Endothelial cell (in vitro differentiated cells): Measurements from ENCODE around the gene PAX3. TPM values are rescaled to one million over a fixed set of nuclear protein-coding genes. Genes with fewer than 3 reads are reported as not detected.

Source experiments
- DNase-seq: peaks from one replicate; pipeline ENCODE4 v3.0.0; 2021; ENCODE audit warnings: low spot score
- H3K27ac Mint-ChIP-seq: one replicate; pipeline ENCODE4 v1.8.0; 2021; ENCODE audit warnings: mixed read lengths, inconsistent platforms; ENCODE audit not compliant: unreplicated experiment
- H3K27me3 Mint-ChIP-seq: one replicate; pipeline ENCODE4 v1.8.0; 2021; ENCODE audit warnings: mild to moderate bottlenecking, moderate library complexity, mixed read lengths, inconsistent platforms; ENCODE audit not compliant: unreplicated experiment
- H3K36me3 Mint-ChIP-seq: one replicate; pipeline ENCODE4 v1.8.0; 2021; ENCODE audit warnings: mild to moderate bottlenecking, low read depth, mixed read lengths, inconsistent platforms; ENCODE audit not compliant: unreplicated experiment
- H3K4me1 Mint-ChIP-seq: one replicate; pipeline ENCODE4 v1.8.0; 2021; ENCODE audit warnings: mild to moderate bottlenecking, mixed read lengths, inconsistent platforms; ENCODE audit not compliant: unreplicated experiment
- H3K4me3 Mint-ChIP-seq: one replicate; pipeline ENCODE4 v1.8.0; 2021; ENCODE audit warnings: mild to moderate bottlenecking, mixed read lengths, inconsistent platforms; ENCODE audit not compliant: unreplicated experiment
- H3K9me3 Mint-ChIP-seq: one replicate; pipeline ENCODE4 v1.8.0; 2021; ENCODE audit warnings: mixed read lengths, inconsistent platforms; ENCODE audit not compliant: unreplicated experiment
- CTCF ChIP-seq: fragments of 200-600 bp; sonication (generic); IDR thresholded peaks from one replicate; pipeline ENCODE4 v1.5.0; 2021; ENCODE audit warnings: antibody characterized with exemption; ENCODE audit not compliant: unreplicated experiment
- total RNA-seq: library from RNA; stranded (reverse); fragmentation: NEBNext Ultra II Directional; extraction: Animal tissue kit (Norgen Biotek cat#: 25700); gene quantifications from one replicate; pipeline ENCODE4 v1.2.1, GENCODE V29; 2021; ENCODE audit not compliant: unreplicated experiment

Gene PAX3
- total RNA-seq, 1 donor from 2014 or later: 16.5 TPM

GRCh38 chr2:222257645-222258044, 41.2 kb downstream of the PAX3 start:
- no peak overlapping the region for H3K27ac Mint-ChIP-seq
- no peak for DNase-seq
- no peaks in the 10 kb centered on the region for H3K36me3 Mint-ChIP-seq
- H3K4me1 Mint-ChIP-seq: peaks cover 9% of the 10 kb centered on the region
- peaks cover 5% of the 10 kb centered on the region for H3K27me3 Mint-ChIP-seq
- no peaks in the 10 kb centered on the region for H3K9me3 Mint-ChIP-seq
- TF ChIP-seq CTCF: no peak
- no peak overlapping the region for H3K4me3 Mint-ChIP-seq

GRCh38 chr2:222256250-222256649, 42.5 kb downstream of the PAX3 start:
- H3K9me3 Mint-ChIP-seq: no peaks in the 10 kb centered on the region
- H3K4me1 Mint-ChIP-seq: peaks cover 9% of the 10 kb centered on the region
- H3K36me3 Mint-ChIP-seq: no peaks in the 10 kb centered on the region
- TF ChIP-seq CTCF: no peak
- DNase-seq: no peak
- H3K27me3 Mint-ChIP-seq: peaks cover 5% of the 10 kb centered on the region
- no peak overlapping the region for H3K4me3 Mint-ChIP-seq
- no peak overlapping the region for H3K27ac Mint-ChIP-seq

GRCh38 chr2:222255090-222255489, 43.7 kb downstream of the PAX3 start:
- H3K36me3 Mint-ChIP-seq: no peaks in the 10 kb centered on the region

GRCh38 chr2:222250313-222250712, 48.5 kb downstream of the PAX3 start:
- Mint-ChIP-seq H3K36me3 (no peaks in the 10 kb centered on the region), H3K4me3 (no peak overlapping the region), H3K27me3 (no peaks in the 10 kb centered on the region), H3K9me3 (no peaks in the 10 kb centered on the region), H3K4me1 (no peaks in the 10 kb centered on the region), H3K27ac (no peak overlapping the region)
- DNase-seq: no peak
- TF ChIP-seq CTCF: no peak

More at GRCh38 chr2:222255090-222255489, 43.7 kb downstream of the PAX3 start:
- H3K4me1 Mint-ChIP-seq: peaks cover 9% of the 10 kb centered on the region
- peaks cover 5% of the 10 kb centered on the region for H3K27me3 Mint-ChIP-seq
- no peak for DNase-seq
- no peak overlapping the region for H3K4me3 Mint-ChIP-seq
- H3K27ac Mint-ChIP-seq: no peak overlapping the region
- TF ChIP-seq CTCF: no peak
- no peaks in the 10 kb centered on the region for H3K9me3 Mint-ChIP-seq

GRCh38 chr2:222249444-222249843, 49.4 kb downstream of the PAX3 start:
- H3K4me3 Mint-ChIP-seq: no peak overlapping the region
- H3K27me3 Mint-ChIP-seq: no peaks in the 10 kb centered on the region
- no peaks in the 10 kb centered on the region for H3K36me3 Mint-ChIP-seq
- H3K4me1 Mint-ChIP-seq: no peaks in the 10 kb centered on the region
- no peak for DNase-seq
- no peak for TF ChIP-seq CTCF
- no peak overlapping the region for H3K27ac Mint-ChIP-seq
- no peaks in the 10 kb centered on the region for H3K9me3 Mint-ChIP-seq
